Measurements from ENCODE around the gene TGM2.

The TGM2 gene

DNA sequence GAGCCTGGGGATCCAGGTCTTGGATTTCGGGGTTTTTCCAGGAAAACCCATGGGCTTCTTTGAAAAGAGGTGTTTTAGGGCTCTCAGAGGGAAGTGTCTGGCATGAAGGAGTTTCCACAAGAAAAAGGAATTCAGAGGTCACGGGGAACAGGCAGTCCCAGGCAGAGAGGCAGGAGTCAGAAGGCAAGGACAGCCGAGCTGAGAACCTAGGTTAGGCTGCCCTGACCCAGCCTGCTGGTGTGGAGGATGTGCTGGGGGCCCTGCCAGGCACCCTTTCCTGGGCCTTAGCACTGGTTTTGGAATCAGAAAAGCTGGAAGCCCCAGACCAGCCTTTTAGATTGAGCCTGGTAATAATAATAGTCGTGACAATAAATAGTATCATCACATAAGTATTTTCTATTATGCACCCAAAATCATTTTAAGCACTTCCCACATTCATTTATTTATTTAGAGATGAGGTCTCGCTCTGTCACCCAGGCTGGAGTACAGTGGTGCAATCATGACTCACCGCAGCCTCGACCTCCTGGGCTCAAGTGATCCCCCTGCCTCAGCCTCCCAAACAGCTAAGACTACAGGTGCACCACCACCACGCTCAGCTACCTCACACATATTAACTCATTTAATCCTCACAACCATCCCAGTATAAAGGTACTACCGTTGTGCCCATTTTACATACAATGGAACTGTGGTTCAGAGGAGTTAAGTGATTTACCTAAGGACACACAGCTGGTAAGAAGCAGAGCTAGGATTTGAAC, 19.9 kb downstream of the TGM2 start:
- Mint-ChIP-seq H3K27ac (no peak overlapping the region), H3K27me3 (ENCODE audit: low read depth) (peaks cover 2% of the 10 kb centered on the region), H3K4me3 (no peak overlapping the region), H3K9me3 (no peaks in the 10 kb centered on the region), H3K36me3 (ENCODE audit: low read depth) (no peaks in the 10 kb centered on the region), H3K4me1 (ENCODE audit: low read depth) (no peaks in the 10 kb centered on the region)
- DNase-seq (ENCODE audit: low spot score) = no peak

DNA sequence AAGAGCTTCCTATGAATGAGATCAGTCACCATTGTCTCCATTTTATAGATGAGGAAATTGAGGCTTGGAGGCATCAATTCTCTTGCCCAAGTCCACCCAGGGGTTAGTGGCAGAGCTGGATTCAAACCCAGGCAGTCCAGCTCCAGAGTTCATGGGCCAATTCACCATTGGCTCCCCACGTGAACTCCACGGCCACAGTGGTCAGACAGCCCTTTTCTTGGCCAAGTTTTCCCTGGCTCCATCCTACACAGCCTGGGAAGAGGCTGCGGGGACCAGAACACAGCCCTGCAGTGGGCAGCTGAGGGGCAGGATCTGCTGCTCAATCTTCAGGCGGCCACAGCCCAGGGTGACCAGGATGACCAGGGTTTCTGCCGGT, 20.5 kb downstream of the TGM2 start:
- Mint-ChIP-seq H3K9me3 (no peaks in the 10 kb centered on the region), H3K36me3 (ENCODE audit: low read depth) (no peaks in the 10 kb centered on the region), H3K27ac (no peak overlapping the region), H3K27me3 (ENCODE audit: low read depth) (peaks cover 2% of the 10 kb centered on the region), H3K4me3 (no peak overlapping the region), H3K4me1 (ENCODE audit: low read depth) (no peaks in the 10 kb centered on the region)
- DNase-seq (ENCODE audit: low spot score) = no peak

DNA sequence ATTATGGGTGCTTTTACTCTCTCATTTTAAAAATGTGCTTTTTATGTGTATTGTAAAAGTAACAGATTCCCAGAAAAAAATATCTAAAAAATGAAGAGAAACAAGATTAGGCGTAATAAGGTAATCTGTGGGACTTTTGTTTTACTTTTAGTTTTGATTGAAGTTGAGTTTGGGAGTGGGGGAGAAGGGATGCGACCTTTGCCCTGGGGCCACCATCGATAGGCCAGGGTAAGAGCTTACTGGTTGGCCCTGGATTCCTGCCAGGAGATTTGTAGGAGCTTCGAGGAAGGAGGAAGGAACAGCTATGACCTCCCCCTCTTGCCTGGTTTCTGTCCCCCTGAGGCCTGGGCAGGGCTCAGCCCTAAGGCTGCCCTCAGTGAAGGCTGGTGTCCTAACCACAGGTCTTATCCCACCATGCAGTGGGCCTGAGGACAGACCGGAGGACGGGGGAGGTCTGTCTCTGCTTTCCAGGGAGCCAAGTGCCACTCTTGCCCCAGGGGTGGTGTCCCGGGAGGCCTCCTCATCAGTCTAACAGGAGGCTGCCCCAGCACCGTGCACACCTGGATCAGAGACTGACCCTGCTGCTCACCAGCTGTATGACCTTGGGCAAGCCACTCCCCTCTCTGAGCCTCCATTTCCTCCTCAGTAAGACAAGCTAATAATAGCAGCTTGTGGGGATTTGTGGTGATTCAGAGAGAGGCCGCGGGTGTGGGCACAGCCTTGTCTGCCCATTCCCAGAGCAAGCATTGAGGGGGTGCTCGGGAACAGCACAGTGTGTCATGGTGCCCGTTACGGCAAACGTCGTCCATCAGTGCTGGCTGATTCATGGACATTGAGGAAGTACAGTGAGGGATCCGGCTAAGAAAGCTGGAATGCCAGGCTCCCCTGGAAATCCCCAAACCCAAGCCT, 21.2 kb downstream of the TGM2 start:
- H3K4me1 Mint-ChIP-seq (ENCODE audit: low read depth) = no peaks in the 10 kb centered on the region
- H3K27me3 Mint-ChIP-seq (ENCODE audit: low read depth) = peaks cover 2% of the 10 kb centered on the region
- no peak overlapping the region for H3K27ac Mint-ChIP-seq
- no peaks in the 10 kb centered on the region for H3K36me3 Mint-ChIP-seq (ENCODE audit: low read depth)
- no peak overlapping the region for H3K4me3 Mint-ChIP-seq
- DNase-seq (ENCODE audit: low spot score) = no peak
- H3K9me3 Mint-ChIP-seq = no peaks in the 10 kb centered on the region

DNA sequence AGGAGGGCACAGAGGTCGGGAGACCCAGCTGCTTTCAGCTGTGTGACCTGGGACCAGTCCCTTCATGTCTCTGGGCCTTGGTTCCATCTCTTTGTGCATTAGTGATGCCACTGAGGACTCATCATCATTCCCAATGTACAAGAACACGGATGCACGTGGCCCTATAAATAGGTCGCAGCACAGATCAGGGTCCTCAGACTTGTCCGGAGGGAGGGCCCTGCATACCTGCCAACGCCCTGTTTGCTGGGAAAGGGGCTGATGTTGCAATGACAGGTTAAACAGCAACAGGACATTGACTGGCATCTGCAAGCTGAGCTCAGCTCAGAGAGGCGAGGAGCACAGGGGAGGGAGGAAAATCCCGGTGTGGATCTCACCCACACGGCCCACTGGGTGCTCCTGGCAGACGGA, 21.8 kb downstream of the TGM2 start:
- no peaks in the 10 kb centered on the region for H3K27me3 Mint-ChIP-seq (ENCODE audit: low read depth)
- H3K4me3 Mint-ChIP-seq = no peak overlapping the region
- no peaks in the 10 kb centered on the region for H3K9me3 Mint-ChIP-seq
- DNase-seq (ENCODE audit: low spot score) = no peak
- H3K27ac Mint-ChIP-seq = no peak overlapping the region
- no peaks in the 10 kb centered on the region for H3K36me3 Mint-ChIP-seq (ENCODE audit: low read depth)
- H3K4me1 Mint-ChIP-seq (ENCODE audit: low read depth) = no peaks in the 10 kb centered on the region

GRCh38 chr20:38141889-38142494, 23.1 kb downstream of the TGM2 start:
- no peaks in the 10 kb centered on the region for H3K4me1 Mint-ChIP-seq (ENCODE audit: low read depth)
- H3K4me3 Mint-ChIP-seq = no peak overlapping the region
- DNase-seq (ENCODE audit: low spot score) = no peak
- H3K36me3 Mint-ChIP-seq (ENCODE audit: low read depth) = no peaks in the 10 kb centered on the region
- H3K27ac Mint-ChIP-seq = no peak overlapping the region
- no peaks in the 10 kb centered on the region for H3K9me3 Mint-ChIP-seq
- no peaks in the 10 kb centered on the region for H3K27me3 Mint-ChIP-seq (ENCODE audit: low read depth)

DNA sequence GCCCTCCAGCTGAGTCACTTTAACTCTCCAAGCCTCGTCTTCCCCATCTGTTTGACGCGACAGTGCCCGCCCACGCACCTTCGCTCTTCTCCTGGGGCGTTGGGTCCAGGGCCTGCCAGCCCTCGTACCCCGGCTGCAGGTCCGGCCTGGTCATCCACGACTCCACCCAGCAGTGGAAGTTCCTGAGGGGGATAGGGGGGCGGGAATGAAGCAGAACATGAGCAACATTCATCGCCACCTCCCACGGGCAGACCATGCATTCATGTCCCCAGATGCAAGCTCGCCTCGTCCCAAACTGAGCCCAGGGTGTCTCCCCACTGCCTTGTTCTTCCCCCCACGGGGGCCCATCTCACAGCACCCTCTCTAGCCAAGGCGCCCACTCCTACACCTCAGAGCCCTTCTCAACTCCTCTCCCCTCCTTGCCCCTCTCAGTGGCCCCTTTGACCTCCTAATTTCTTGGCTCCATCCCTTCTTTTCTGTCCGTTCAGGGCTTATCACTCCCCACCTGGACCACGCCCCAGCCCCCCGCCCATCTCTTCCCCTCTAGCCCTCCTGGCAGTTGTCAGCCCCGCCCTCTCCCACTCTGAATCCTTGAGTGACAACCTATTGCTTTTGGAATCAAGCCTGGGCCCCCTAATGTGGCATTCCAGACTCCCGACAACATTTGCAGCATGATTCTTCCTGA, 23.7 kb downstream of the TGM2 start:
- Mint-ChIP-seq H3K36me3 (ENCODE audit: low read depth) (no peaks in the 10 kb centered on the region), H3K4me1 (ENCODE audit: low read depth) (no peaks in the 10 kb centered on the region), H3K27ac (no peak overlapping the region), H3K4me3 (no peak overlapping the region), H3K9me3 (no peaks in the 10 kb centered on the region), H3K27me3 (ENCODE audit: low read depth) (no peaks in the 10 kb centered on the region)
- no peak for DNase-seq (ENCODE audit: low spot score)

- DNase-seq (ENCODE audit: low spot score) = no peak
- no peaks in the 10 kb centered on the region for H3K36me3 Mint-ChIP-seq (ENCODE audit: low read depth)
- peaks cover 2% of the 10 kb centered on the region for H3K4me1 Mint-ChIP-seq (ENCODE audit: low read depth)
- H3K27ac Mint-ChIP-seq = no peak overlapping the region
- no peaks in the 10 kb centered on the region for H3K9me3 Mint-ChIP-seq
- H3K27me3 Mint-ChIP-seq (ENCODE audit: low read depth) = no peaks in the 10 kb centered on the region
- H3K4me3 Mint-ChIP-seq = no peak overlapping the region
Measured at GRCh38 chr20:38139977-38140753, 24.9 kb downstream of the TGM2 start.

DNA sequence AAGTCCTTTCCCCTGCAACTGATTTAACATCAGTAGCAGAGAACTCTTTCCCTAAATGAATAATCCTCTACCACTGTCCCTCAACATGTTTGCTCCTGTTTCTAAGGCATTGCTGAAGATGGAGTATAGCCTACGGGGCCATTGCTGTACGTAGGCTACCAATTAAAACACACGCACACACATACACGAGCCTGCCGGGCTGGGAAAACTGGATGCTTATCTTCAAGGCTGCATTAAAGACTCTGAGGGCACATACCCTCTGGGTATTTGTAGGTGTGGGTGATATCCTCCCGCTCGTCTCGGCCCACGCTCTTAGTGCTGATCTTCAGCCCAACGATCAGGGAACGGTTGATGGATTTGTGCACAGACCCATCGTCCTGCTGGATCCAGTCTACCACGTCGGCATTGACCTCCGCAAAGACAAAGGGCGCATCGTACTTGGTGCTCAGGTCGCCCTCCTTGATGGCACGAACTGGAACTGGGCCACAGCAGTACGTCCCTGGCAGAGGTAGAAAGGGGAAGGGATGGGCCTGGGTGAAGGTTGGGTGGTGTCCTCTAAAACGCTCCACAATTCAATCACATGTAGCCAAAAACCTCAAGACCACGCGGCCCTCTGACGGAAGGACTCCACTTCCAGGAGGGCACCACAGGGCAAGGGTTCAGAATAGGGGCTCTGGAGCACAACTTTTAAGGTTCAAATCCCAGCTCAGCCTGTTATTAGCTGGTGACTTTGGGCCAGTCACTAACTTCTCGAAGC, 25.7 kb downstream of the TGM2 start:
- no peaks in the 10 kb centered on the region for H3K9me3 Mint-ChIP-seq
- no peaks in the 10 kb centered on the region for H3K27me3 Mint-ChIP-seq (ENCODE audit: low read depth)
- DNase-seq (ENCODE audit: low spot score) = no peak
- no peaks in the 10 kb centered on the region for H3K36me3 Mint-ChIP-seq (ENCODE audit: low read depth)
- no peak overlapping the region for H3K4me3 Mint-ChIP-seq
- peaks cover 10% of the 10 kb centered on the region for H3K4me1 Mint-ChIP-seq (ENCODE audit: low read depth)
- H3K27ac Mint-ChIP-seq = no peak overlapping the region

- H3K27me3 Mint-ChIP-seq (ENCODE audit: low read depth) = no peaks in the 10 kb centered on the region
- no peaks in the 10 kb centered on the region for H3K9me3 Mint-ChIP-seq
- no peak overlapping the region for H3K4me3 Mint-ChIP-seq
- H3K27ac Mint-ChIP-seq = no peak overlapping the region
- peaks cover 16% of the 10 kb centered on the region for H3K4me1 Mint-ChIP-seq (ENCODE audit: low read depth)
- H3K36me3 Mint-ChIP-seq (ENCODE audit: low read depth) = no peaks in the 10 kb centered on the region
- DNase-seq (ENCODE audit: low spot score) = no peak
Measured at GRCh38 chr20:38138086-38138778, 26.8 kb downstream of the TGM2 start.

DNA sequence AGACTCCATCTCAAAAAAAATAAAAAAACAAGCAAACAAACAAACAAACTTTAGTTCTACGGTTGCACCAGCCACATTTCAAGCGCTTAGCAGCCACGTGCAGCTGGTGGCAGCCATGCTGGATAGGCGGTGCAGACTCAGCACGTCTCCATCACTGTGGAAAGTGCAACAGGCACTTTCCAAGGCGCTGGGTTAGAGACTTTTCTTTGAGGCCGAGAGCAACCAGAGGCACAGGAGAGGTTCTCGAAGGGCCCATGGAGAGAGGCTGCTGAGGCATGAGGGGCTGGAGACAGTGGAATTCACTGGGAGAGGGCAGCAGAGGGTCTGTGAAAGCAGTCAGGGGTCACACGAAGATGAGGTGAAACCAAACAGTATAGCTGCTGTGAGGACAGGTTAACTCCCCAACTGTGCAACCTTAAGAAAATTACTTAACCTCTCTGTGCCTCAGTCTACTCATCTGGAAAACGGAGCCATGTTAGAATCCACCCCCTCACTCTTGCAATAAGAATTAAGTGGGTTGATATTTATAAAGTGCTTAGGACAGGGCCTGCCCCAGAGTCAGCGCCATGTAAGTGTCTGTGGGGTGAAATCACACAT, 27.5 kb downstream of the TGM2 start:
- Mint-ChIP-seq H3K9me3 (no peaks in the 10 kb centered on the region), H3K36me3 (ENCODE audit: low read depth) (no peaks in the 10 kb centered on the region), H3K27me3 (ENCODE audit: low read depth) (no peaks in the 10 kb centered on the region), H3K4me1 (ENCODE audit: low read depth) (peaks cover 16% of the 10 kb centered on the region), H3K4me3 (no peak overlapping the region), H3K27ac (no peak overlapping the region)
- no peak for DNase-seq (ENCODE audit: low spot score)

- Mint-ChIP-seq H3K4me3 (no peak overlapping the region), H3K27me3 (ENCODE audit: low read depth) (no peaks in the 10 kb centered on the region), H3K36me3 (ENCODE audit: low read depth) (no peaks in the 10 kb centered on the region), H3K4me1 (ENCODE audit: low read depth) (peaks cover 16% of the 10 kb centered on the region), H3K27ac (no peak overlapping the region), H3K9me3 (no peaks in the 10 kb centered on the region)
- no peak for DNase-seq (ENCODE audit: low spot score)
Measured at GRCh38 chr20:38136421-38137245, 28.4 kb downstream of the TGM2 start.
